WERI-Rb-1 (cell line): ENCODE measurements around the gene RND2.
"Not testable (repeated sequence)": the region's sequence is repeated elsewhere in the genome, so short reads cannot be mapped to it uniquely, and the experiment has no call there.

Source experiments
- DNase-seq: peaks from one replicate; pipeline ENCODE4 v3.0.0-alpha.2; 2020
- H3K27ac ChIP-seq: fragments of 250-450 bp; sonication (Bioruptor Pico); 2 replicates; pipeline ENCODE4 v1.5.1; 2020; ENCODE audit warnings: mild to moderate bottlenecking, moderate library complexity
- H3K27me3 ChIP-seq: fragments of 250-450 bp; sonication (Bioruptor Pico); 2 replicates; pipeline ENCODE4 v1.5.1; 2021; ENCODE audit warnings: mild to moderate bottlenecking, low read depth, moderate library complexity; ENCODE audit not compliant: insufficient read depth, severe bottlenecking
- H3K36me3 ChIP-seq: fragments of 250-450 bp; sonication (Bioruptor Pico); 2 replicates; pipeline ENCODE4 v1.5.1; 2020; ENCODE audit warnings: mild to moderate bottlenecking, moderate library complexity
- H3K4me3 ChIP-seq: 2 replicates; pipeline ENCODE4 v1.5.1; 2011; ENCODE audit warnings: low read depth, mild to moderate bottlenecking, control low read depth, low read length
- H3K9me3 ChIP-seq: fragments of 250-450 bp; sonication (Bioruptor Pico); 2 replicates; pipeline ENCODE4 v1.5.1; 2021; ENCODE audit warnings: mild to moderate bottlenecking, moderate library complexity; ENCODE audit not compliant: severe bottlenecking
- TF ChIP-seq, protein P1 (sequence below): IDR thresholded peaks from 2 replicates; pipeline ENCODE4 v1.5.1; 2011; ENCODE audit warnings: low read depth, mild to moderate bottlenecking, control low read depth, inconsistent platforms, low read length

The RND2 gene

DNA sequence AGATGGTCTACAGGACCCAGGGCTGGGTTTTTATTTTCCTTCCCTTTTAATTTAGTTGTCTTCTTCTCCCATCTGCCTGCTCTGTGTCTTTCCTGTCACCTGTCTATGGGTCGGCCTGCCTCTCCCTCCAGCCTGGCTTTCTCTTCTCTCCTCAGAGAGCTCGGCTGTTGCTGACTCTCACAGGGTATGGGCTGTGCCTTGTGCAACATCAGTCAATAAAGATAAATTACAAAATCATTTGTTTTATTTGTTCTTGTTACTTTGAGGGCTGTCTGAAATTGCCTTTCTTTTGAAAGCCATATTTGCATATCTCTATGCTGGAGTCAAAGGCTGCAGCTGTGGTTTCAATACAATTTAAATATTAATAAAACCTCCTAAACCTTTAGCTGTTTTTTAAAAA is 15.6 kb downstream of the RND2 start:
- Histone ChIP-seq H3K4me3 (no peak overlapping the region), H3K27me3 (no peaks in the 10 kb centered on the region), H3K36me3 (peaks cover 20% of the 10 kb centered on the region), H3K27ac (peak overlapping the region; percentile 2; the same call in 1 of the 2 replicates), H3K9me3 (no peaks in the 10 kb centered on the region)
- TF ChIP-seq, protein P1, sequence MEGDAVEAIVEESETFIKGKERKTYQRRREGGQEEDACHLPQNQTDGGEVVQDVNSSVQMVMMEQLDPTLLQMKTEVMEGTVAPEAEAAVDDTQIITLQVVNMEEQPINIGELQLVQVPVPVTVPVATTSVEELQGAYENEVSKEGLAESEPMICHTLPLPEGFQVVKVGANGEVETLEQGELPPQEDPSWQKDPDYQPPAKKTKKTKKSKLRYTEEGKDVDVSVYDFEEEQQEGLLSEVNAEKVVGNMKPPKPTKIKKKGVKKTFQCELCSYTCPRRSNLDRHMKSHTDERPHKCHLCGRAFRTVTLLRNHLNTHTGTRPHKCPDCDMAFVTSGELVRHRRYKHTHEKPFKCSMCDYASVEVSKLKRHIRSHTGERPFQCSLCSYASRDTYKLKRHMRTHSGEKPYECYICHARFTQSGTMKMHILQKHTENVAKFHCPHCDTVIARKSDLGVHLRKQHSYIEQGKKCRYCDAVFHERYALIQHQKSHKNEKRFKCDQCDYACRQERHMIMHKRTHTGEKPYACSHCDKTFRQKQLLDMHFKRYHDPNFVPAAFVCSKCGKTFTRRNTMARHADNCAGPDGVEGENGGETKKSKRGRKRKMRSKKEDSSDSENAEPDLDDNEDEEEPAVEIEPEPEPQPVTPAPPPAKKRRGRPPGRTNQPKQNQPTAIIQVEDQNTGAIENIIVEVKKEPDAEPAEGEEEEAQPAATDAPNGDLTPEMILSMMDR, result no peak
- no peak for DNase-seq

GRCh38 chr17:43042025-43042628 is 17.1 kb downstream of the RND2 start:
- TF ChIP-seq, protein P1, result peak; percentile 13; the same call in 1 of the 2 replicates
- H3K4me3 ChIP-seq, result peak overlapping the region; percentile 14
- no peaks in the 10 kb centered on the region for H3K9me3 ChIP-seq
- no peaks in the 10 kb centered on the region for H3K27me3 ChIP-seq
- peaks cover 23% of the 10 kb centered on the region for H3K36me3 ChIP-seq
- DNase-seq, result peak; percentile 89
- H3K27ac ChIP-seq, result peak overlapping the region; percentile 79

DNA sequence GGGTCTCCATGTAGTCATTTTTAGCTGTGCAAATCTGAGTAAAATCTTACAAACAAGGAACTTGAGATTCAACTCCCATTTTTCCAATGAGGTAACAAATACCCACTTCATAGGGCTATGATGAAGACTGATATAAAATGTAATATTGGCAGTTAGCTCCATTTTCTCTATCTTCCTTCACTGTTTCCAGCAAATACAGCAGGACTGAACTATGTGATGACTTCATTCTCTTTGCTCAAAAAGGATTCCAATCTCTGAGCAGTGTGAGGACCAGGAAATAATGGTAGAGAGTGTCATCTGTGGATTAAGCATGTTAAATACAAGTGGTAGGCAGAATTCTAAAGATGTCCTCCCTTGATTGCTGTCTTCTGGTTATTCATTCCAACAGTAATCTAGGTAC is 18.3 kb downstream of the RND2 start:
- DNase-seq, result no peak
- Histone ChIP-seq H3K27ac (peak overlapping the region; percentile 79), H3K36me3 (peaks cover 33% of the 10 kb centered on the region), H3K4me3 (no peak overlapping the region), H3K9me3 (no peaks in the 10 kb centered on the region), H3K27me3 (no peaks in the 10 kb centered on the region)
- TF ChIP-seq, protein P1, result no peak

- no peak for DNase-seq
- H3K27ac ChIP-seq, result peak overlapping the region; percentile 79; the same call in 1 of the 2 replicates
- peaks cover 38% of the 10 kb centered on the region for H3K36me3 ChIP-seq
- no peak overlapping the region for H3K4me3 ChIP-seq
- H3K9me3 ChIP-seq, result no peaks in the 10 kb centered on the region
- H3K27me3 ChIP-seq, result no peaks in the 10 kb centered on the region
- TF ChIP-seq, protein P1, result no peak
These were observed 19.0 kb downstream of the RND2 start for GRCh38 chr17:43044024-43044423.

- no peaks in the 10 kb centered on the region for H3K27me3 ChIP-seq
- no peak overlapping the region for H3K27ac ChIP-seq
- TF ChIP-seq, protein P1, result no peak
- DNase-seq, result no peak
- peaks cover 94% of the 10 kb centered on the region for H3K36me3 ChIP-seq
- H3K4me3 ChIP-seq, result no peak overlapping the region
- H3K9me3 ChIP-seq, result no peaks in the 10 kb centered on the region
These were observed 26.9 kb downstream of the RND2 start for GRCh38 chr17:43051969-43052368.

DNA sequence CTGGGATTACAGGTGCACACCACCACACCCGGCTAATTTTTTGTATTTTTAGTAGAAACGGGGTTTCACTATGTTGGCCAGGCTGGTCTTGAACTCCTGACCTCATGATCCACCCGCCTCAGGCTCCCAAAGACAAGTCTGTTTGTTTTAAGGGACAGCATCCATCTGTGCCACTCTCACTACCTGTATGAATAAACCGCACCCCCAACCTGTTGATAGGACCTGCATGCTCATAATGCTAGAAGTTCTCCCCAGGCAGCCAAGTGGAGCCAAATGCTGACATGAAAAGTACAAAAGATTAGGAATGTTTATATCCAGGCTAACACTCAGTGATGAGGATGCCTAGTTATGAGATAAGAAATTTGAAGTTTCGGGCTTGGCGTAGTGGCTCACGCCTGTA is 28.0 kb downstream of the RND2 start:
- H3K27me3 ChIP-seq, H3K9me3 ChIP-seq, DNase-seq, H3K27ac ChIP-seq, H3K4me3 ChIP-seq: not testable (repeated sequence)
- peaks cover 92% of the 10 kb centered on the region for H3K36me3 ChIP-seq
